ENCODE measurements around the gene EXT2.

The EXT2 gene

DNA sequence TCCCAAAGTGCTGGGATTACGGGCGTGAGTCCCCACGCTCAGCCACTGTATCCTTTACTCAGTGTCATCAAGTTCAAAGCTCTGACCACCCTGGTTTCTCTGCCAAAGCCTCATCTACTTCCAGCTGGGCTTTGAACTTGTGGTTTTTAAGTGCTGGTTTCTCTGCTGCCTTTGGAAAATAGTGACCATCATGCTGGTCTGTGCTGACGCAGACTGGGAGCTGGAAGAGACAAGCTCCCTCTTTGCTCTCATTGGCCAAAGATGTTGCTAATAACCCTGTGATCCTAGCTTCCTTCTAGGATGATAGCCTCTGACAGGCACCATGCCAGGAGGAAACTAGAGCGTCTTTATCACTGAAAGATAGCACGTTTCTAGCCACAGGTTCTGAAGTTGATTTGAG, 152.0 kb downstream of the EXT2 start:
- DNase-seq = no peak

DNA sequence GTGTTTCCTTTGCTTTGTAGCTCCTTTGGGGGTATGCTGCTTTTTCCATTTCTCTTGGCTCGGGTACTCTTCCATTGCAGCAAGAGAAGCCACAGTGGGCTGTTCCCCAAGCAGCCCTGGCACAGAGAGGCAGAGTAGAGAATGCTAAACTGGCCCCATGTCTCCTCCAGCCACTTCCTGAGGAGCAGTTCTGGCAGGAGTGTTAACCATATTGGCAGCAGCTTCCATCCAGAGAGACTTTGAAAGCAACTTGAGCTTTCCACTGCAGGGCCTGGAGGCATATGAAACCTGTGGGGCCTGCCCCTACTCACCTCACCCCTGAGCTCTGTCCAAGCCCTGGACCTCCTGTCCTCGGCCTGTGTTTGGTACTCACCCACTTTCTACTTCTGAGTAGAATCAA, 152.6 kb downstream of the EXT2 start:
- no peak for DNase-seq

DNA sequence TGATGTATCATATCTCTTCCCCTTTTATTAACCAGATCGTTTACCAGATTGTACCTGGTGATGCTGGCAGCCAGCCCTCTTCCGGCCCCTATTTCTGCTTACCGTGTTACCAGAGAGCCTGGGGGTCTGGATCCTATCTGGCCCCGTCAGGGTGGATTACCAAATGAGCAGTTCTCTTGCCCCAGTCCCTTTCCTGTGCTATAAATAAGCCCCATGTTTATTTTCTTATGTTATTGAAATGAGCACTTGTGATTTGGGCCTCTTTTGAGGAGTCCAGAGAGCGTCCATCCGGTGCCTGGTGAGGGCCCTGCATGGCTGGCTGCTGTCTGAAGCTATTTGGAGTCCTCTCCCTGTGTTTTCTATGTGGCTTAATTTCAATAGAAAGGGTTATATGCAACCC, 154.9 kb downstream of the EXT2 start:
- DNase-seq = no peak

GRCh38 chr11:44252999-44253602, 157.6 kb downstream of the EXT2 start:
- no peak for DNase-seq

DNA sequence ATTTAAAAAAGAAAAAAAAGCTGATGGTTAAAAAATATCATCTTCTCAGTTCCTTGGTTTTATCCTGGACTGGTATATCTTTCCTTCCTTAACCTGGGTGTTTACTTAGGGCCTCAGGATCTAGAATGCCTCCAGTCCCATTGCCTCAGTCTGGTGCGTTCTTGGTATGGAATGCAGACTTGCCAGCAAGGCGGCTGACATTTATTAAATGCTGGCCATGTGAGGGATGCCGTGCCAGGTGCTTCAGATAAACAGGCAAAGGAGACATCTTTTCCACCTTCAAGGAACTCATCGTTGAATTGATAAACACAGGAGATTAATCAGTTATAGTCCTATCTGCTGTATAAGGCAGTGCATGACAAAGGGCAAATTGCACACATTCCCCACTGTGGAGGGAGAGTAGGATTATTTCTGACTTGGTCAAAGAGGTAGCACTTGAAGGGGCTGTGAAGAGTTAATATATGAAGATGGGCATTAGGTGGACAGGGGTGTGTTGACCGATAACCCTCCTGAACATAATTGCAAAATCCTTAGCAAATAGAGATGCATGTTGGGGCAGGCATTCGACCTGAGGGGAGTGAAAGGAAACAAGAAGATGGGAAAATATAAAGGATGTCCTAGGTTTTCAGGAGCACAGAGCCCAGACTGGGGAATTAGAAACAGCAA, 160.1 kb downstream of the EXT2 start:
- no peak for DNase-seq

- DNase-seq = no peak
Measured at GRCh38 chr11:44256673-44257291, 161.3 kb downstream of the EXT2 start.

- no peak for DNase-seq
Measured at GRCh38 chr11:44257338-44258189, 162.1 kb downstream of the EXT2 start.

GRCh38 chr11:44258190-44258489, 162.7 kb downstream of the EXT2 start:
- no peak for DNase-seq

GRCh38 chr11:44258839-44259420, 163.5 kb downstream of the EXT2 start:
- DNase-seq = no peak

DNA sequence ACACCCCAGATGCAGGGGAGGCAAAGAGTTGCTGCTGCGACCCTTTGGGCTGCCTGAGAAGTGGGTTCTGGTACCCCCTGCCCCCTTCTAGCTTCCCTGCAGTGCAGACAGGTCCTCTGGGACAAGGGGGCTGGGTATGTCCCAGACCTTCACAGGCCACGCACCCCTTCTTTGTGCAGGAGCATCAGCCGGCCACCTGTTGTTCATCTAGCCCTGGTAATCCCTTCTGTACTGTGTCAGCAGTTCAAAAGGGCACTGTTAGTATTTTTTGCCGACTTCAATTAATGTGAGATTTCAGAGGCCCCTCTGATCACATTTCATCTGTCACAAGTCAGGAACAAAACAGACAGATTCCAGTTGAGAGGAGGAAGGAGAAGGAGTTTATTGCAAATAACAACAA, 164.6 kb downstream of the EXT2 start:
- DNase-seq = no peak

DNA sequence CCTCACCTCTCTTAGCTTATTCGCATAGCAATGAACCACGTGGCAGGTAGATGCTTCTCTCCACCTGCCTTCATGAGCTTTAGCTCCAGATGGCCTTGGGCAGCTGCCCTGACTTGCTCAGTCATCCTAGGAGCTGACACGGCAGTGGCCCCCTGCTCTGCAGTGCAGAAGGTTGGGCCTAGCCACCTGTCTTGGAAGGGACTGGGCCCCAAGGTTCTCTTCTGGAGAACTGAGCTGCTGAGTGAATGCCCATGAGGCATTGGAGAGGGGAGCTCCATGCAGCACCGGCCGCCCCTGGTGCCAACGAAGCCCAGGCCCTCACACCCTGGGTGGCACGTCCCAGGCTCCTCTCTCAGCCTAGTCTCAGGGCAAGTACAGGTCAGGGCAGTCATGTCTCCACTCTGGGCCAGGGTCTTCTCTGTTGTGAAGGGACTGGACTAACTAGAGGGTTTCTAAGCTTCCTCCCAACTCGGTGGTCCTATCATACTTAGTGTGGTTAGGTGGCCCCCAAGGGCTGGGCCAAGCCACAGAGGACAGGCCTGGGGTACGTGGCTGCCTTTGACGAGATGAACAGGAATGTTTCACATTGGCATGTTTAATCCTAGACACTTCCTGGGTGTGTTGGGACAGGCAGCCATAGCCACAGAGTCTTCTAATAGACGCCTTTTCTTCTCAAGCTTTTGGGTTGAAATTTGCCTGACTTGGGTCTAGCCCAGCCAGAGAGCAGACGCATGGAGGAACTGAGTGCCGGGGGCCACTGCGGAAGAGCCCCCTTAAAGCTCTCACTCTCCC, 166.5 kb downstream of the EXT2 start:
- no peak for DNase-seq

DNA sequence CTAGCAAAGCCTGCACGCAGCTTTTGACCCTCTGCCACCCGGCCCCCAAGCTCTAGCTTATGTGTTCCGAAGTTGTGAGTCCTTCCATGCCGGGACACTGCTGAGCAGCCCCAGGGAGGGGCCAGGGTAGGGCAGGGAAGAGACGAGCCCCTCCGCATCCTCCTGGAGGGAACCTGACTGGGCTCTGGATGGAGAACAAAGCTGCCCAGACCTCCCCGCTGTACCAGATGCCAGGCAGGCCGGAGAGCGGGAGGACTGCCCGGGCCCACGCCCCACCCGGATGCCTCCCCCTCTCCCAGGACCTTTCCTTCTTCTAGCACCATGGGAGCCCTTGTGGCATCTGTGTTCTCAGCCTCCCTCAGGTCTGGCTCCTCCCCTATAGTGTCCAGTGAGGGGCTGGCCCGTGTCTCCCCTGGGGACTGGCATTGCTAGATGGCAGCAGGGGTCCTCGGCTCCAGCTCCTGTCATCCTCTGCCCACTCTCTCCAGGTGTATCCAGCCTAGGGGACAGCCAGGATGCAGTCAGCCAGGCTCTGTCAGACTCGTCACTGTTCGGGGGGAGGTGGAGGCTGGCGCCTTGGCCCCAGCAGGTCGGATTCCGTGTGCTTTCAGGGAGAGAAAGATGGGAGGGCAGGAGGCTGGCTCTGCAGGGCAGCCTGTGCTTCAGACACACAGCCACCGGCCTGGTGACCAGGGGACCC, 168.4 kb downstream of the EXT2 start:
- no peak for DNase-seq

DNA sequence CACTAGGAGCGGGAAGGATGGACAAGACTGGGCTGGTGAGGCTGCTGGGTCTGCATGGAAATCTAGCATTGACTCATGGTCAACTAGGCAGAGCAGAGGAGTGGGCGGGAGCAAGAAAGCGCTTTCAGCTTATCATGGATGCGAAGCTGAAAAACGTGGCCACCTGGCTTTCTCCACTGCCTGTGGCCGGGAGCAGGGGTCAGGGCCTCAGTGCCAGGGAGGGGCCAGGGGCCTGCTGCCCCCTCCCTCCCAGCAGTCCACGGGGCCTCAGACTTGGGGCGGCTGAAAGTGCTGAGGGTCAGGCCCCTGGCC, 168.9 kb downstream of the EXT2 start:
- DNase-seq = no peak

GRCh38 chr11:44264761-44265160, 169.3 kb downstream of the EXT2 start:
- DNase-seq = no peak

DNA sequence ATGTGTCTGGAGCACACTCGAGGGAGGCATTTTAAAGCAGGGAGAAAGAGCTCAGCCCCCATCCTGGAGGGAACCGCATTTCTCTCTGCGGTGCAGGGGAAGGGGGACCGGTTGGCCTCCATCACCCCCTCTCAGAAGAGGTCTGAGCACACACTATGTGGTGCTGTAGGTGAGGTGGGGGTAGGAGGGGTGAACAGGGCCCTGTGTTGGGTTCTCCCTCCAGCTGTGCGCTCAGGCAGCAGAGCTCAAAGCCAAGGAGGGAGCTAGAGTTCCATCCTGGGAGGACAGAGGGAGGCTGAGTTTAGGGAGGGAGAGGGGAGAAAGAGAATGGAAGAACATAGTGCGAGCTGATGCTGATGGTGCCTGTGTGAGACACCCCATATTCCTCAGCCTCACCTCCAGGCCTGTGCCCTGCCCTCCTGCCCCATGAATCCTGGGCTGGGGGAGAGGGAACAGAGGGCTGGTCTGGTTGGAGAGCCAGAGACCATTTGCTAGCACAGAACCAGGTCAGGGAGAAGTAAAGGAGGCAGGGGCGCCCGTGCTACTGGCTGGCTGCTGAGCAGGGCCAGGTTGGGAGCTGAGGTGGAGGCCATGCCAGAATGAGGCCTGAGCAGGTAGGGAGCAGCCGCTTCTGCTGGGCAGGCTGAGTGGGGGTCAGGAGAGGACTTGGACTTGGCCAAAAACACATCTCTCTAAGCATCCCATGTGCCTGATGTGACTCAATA, 170.7 kb downstream of the EXT2 start:
- no peak for DNase-seq

DNA sequence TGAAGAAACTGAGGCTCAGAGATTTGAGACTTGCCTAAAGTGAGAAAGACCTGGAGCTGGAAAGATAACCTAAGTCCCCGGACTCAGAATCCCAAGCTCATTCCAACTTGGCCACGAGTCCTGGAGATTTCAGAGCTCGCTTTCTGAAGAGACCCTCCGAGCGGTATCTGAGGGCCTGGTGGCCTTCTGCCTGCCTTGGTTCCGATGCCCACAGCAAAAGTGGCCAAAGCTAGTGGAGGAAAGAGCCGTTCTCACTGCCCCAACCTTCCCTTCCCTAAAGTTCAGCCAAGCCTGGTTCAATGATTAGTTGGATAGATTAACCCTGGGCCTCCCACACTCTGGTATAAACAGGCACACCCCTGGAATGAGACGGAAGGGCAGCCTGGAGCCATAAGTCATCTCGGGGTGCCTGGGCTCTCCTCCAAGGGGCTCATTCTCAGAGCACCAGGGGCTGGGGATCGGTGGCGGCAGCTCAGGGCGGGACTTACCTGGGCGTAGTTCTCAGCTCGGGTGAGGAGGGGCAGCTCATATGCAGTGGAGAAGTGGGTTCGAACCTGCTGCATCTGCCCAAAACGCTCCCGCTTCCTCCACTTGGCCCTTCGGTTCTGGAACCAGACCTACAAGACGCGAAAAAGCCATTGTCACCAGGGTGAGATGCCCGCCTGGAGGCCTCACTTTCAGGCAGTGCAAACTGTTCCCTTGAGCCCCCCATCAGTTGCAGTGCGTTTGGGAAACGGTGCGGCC, 171.7 kb downstream of the EXT2 start:
- DNase-seq = no peak

GRCh38 chr11:44267750-44268613, 172.5 kb downstream of the EXT2 start:
- no peak for DNase-seq

GRCh38 chr11:44268614-44269080, 173.2 kb downstream of the EXT2 start:
- no peak for DNase-seq

Measured in KG1 (cell line).